HG03060 (cell line): ENCODE measurements around the gene FOXO1.

Experiments
- ATAC-seq: cut with Tn5 transposase; IDR thresholded peaks from one replicate; pipeline ENCODE4 v1.9.1; 2021; ENCODE audit warnings: low read depth, moderate number of reproducible peaks; ENCODE audit not compliant: unreplicated experiment

Gene FOXO1

GRCh38 chr13:40517486-40518480 is 148.7 kb downstream of the FOXO1 start:
- ATAC-seq, result peak; percentile 79

GRCh38 chr13:40515702-40516101 is 150.7 kb downstream of the FOXO1 start:
- ATAC-seq, result no peak

GRCh38 chr13:40514802-40515201 is 151.6 kb downstream of the FOXO1 start:
- ATAC-seq, result no peak

GRCh38 chr13:40509876-40510275 is 156.6 kb downstream of the FOXO1 start:
- ATAC-seq, result no peak

GRCh38 chr13:40508767-40509342 is 157.6 kb downstream of the FOXO1 start:
- no peak for ATAC-seq

- no peak for ATAC-seq
These were observed 158.3 kb downstream of the FOXO1 start for GRCh38 chr13:40508127-40508526.

GRCh38 chr13:40506592-40507446 is 159.6 kb downstream of the FOXO1 start:
- no peak for ATAC-seq
